ENCODE results near the gene DHX36.

GRCh38 chr3:154324919-154325318 lies 632 bp upstream of the DHX36 start:
- TF ChIP-seq POLR2A (IDR thresholded peaks at IDR 0.05) = no peak
- TF ChIP-seq, protein P1, sequence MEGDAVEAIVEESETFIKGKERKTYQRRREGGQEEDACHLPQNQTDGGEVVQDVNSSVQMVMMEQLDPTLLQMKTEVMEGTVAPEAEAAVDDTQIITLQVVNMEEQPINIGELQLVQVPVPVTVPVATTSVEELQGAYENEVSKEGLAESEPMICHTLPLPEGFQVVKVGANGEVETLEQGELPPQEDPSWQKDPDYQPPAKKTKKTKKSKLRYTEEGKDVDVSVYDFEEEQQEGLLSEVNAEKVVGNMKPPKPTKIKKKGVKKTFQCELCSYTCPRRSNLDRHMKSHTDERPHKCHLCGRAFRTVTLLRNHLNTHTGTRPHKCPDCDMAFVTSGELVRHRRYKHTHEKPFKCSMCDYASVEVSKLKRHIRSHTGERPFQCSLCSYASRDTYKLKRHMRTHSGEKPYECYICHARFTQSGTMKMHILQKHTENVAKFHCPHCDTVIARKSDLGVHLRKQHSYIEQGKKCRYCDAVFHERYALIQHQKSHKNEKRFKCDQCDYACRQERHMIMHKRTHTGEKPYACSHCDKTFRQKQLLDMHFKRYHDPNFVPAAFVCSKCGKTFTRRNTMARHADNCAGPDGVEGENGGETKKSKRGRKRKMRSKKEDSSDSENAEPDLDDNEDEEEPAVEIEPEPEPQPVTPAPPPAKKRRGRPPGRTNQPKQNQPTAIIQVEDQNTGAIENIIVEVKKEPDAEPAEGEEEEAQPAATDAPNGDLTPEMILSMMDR (IDR thresholded peaks at IDR 0.05) = no peak

Measured in adrenal gland (tissue), 5 donors.